HL-60 (cell line): Measurements from ENCODE around the gene ANKRD33B.

Source experiments
- CTCF ChIP-seq: IDR thresholded peaks from one replicate; pipeline ENCODE4 v1.5.1; 2011; ENCODE audit warnings: low read length, control low read depth, inconsistent platforms; ENCODE audit not compliant: insufficient read depth
- GABPA ChIP-seq: IDR thresholded peaks from 2 replicates; pipeline ENCODE4 v1.6.1; 2012; ENCODE audit warnings: low read depth
- POLR2AphosphoS5 ChIP-seq: IDR thresholded peaks from 2 replicates; pipeline ENCODE4 v1.6.1; 2012; ENCODE audit warnings: low read depth
- REST ChIP-seq: IDR thresholded peaks from 2 replicates; pipeline ENCODE4 v1.6.1; 2012; ENCODE audit warnings: low read depth; ENCODE audit not compliant: insufficient replicate concordance

GRCh38 chr5:10689391-10690081, 125.7 kb downstream of the ANKRD33B start:
- TF ChIP-seq CTCF, result peak; percentile 11
- no peak for TF ChIP-seq REST
- no peak for TF ChIP-seq POLR2AphosphoS5
- TF ChIP-seq GABPA, result no peak
